GM21576 (cell line): Measurements from ENCODE around the gene PI4K2B.
"Not testable (repeated sequence)": the region's sequence is repeated elsewhere in the genome, so short reads cannot be mapped to it uniquely, and the experiment has no call there.

ENCODE experiments used
- ATAC-seq: cut with Tn5 transposase; IDR thresholded peaks from one replicate; pipeline ENCODE4 v1.9.1; 2021; ENCODE audit warnings: mild to moderate bottlenecking, moderate library complexity; ENCODE audit not compliant: unreplicated experiment

Gene PI4K2B

GRCh38 chr4:25240754-25241210, 6.9 kb downstream of the PI4K2B start:
- not testable (repeated sequence) for ATAC-seq

- ATAC-seq: not testable (repeated sequence)
Observed at GRCh38 chr4:25242195-25242594, 8.4 kb downstream of the PI4K2B start.

GRCh38 chr4:25245181-25245580, 11.3 kb downstream of the PI4K2B start:
- no peak for ATAC-seq

GRCh38 chr4:25246680-25247611, 13.1 kb downstream of the PI4K2B start:
- no peak for ATAC-seq

- not testable (repeated sequence) for ATAC-seq
Observed at GRCh38 chr4:25248875-25249274, 15.0 kb downstream of the PI4K2B start.

GRCh38 chr4:25249494-25249893, 15.7 kb downstream of the PI4K2B start:
- ATAC-seq: not testable (repeated sequence)

GRCh38 chr4:25252230-25253070, 18.6 kb downstream of the PI4K2B start:
- ATAC-seq: peak; percentile 17

DNA sequence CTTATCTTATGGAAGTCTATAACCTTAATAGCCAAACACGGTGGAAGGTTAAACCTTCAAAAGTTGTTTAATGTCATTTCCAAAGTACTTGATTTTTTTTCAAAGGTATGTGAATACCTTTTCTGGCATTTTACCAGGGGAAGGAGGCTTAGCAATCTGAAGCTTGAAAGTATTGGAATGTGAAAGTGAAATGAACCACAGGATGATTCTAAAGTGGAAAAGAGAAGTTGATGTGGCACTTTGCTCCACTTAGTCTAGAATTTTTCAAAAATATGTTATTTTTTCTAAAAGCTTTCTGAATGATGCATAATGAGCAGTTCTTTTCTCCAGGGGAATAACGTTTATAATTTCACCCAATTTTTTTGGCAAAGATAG, 19.2 kb downstream of the PI4K2B start:
- ATAC-seq: peak; percentile 52

GRCh38 chr4:25253786-25254185, 20.0 kb downstream of the PI4K2B start:
- ATAC-seq: not testable (repeated sequence)

DNA sequence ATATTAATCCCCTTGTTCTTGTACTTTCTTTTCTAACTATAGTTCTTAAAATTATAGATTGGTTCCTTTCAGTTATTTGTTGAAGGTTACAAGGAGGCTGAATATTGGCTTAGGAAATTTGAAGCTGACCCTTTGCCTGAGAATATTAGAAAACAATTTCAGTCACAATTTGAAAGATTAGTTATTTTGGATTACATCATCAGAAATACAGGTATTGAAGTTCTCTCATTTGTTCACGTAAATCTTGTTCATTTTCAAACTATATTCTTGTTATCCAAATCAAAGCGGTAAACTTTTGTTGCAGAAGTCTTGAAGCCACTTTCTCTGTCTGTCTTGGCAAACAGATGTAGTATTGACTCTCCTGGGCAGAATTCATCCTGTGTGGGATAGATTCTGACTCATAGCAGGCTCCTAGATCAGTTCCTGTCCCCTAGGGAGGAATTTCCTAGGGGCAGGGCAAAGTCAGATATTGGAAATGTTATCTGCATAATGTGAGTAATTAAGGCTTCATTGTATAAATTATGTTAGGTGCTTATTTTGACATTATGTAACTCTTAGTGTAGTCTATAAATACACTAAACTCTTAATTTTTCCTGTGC, 25.2 kb downstream of the PI4K2B start:
- ATAC-seq: no peak

DNA sequence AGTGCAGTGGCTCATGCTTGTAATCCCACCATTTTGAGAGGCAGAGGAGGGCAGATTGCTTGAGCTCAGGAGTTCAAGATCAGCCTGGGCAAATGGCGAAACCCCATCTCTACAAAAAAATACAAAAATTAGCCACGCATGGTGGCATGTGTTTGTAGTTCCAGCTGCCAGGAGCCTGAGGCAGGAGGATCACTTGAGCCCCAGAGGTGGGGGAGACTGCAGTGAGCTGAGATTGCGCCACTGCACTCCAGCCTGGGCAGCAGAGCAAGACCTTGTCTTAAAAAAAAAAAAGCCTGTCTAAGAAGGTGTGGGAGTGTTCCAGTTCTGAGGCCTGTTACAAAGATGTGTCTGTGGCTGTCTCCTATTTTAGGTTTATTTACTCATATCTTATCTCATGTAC, 38.0 kb downstream of the PI4K2B start:
- no peak for ATAC-seq

DNA sequence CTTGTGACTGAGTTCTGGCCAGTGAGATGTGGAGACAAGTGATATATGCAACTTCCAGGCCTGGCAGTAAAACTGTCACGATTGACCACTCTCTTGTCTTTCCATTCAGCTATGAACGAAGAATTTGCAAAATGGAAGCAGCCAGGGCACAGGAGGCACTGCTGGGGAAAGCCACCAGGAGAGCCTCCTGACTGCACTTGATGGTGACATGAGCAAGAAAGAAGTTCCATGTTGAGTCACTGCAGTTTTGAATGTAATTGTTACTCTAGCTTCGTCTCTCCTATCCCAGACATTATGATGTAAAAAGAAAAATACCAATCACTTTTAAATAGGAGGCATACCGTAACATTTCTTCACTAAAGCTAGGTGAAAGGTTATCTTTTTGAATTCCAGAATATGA, 46.4 kb downstream of the PI4K2B start:
- ATAC-seq: no peak

- no peak for ATAC-seq
Observed at GRCh38 chr4:25283948-25284347, 50.1 kb downstream of the PI4K2B start.

- ATAC-seq: no peak
Observed at GRCh38 chr4:25284466-25284865, 50.6 kb downstream of the PI4K2B start.

- ATAC-seq: no peak
Observed at GRCh38 chr4:25290490-25291067, 56.7 kb downstream of the PI4K2B start.

GRCh38 chr4:25291158-25291733, 57.4 kb downstream of the PI4K2B start:
- no peak for ATAC-seq

DNA sequence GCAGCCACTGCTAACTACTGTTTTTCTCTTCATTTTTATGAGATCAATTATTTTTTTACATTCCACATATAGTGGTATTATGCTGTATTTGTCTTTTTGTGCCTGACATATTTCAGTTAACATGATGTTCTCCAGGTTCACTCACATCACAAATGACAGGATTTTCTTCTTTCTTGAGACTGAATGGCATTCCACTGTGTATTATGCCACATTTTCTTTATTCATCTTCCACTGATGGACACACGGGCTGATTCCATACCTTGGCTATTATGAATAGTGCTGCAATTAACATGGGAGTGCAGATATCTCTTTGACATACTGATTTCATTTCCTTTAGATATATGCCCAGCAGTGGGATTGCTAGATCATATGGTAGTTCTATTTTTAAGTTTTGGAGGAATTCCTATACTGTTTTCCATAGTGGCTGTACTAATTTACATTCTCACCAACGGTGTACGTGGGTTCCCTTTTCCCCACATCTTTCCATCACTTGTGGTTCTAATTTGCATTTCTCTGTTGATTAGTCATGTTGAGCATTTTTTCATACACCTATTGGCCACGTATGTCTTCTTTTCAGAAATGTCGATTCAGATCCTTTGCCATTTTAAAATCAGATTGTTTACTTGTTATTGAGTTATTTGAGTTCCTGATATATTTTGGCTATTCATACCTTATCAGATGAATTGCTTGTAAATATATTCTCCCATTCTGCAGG, 63.9 kb downstream of the PI4K2B start:
- ATAC-seq: no peak

DNA sequence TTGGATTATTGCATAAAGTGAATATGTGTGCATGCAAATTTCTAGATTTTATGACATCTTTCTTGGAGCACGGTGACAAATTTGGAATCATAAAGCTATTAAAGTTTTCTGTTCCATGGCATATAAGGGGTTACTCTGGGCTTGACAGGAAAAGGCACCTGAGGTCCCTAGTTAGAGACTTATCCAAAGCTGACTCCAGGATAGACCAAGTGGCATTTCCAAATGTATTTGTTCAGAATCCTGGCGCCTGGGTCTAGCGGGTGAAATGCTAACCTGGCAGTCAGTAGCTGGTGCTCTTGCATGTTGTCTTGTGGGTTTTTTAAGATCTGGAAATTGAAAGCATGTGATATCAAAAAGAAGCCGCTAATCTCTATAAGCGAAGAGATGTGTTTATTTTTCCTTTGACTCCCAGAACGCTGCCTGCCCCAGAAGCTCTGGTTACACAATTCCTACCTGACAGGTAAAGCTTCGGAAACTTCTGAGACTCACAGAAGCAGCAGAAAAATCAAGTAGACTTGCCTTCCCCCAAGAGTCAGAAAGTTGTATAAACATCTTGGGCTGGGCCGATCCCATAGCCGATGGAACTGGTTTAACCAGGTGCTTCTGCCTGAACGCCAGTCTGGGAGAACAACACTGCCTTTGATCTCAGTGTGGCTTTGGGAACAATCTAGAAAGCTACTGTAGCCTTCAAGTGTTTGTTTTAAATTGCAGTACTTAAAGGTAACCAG, 65.8 kb downstream of the PI4K2B start:
- ATAC-seq: no peak

GRCh38 chr4:25301471-25301870, 67.6 kb downstream of the PI4K2B start:
- no peak for ATAC-seq
